Activated T-cell treated with anti-CD3 and anti-CD28 coated beads, Interleukin-2, amount 50 U/mL, for 72 hours (primary cell): ENCODE results near the gene IDS. TPM values are rescaled to one million over a fixed set of nuclear protein-coding genes. Genes with fewer than 3 reads are reported as not detected.

Experiments used
- ATAC-seq, 2 donors: fragments of 150-1000 bp; cut with Tn5 transposase; replicated peaks in 1 of 2; 2 replicates each; pipeline ENCODE4 v1.10.0; 2021; ENCODE audit warnings: moderate library complexity in 2 of 2, mild to moderate bottlenecking in 1 of 2
- DNase-seq, 2 donors: peaks; one replicate each; pipeline ENCODE4 v3.0.0; 2021 to 2022; ENCODE audit warnings: mixed read lengths in 1 of 2
- H3K27ac Mint-ChIP-seq: one replicate; pipeline ENCODE4 v1.8.0; 2022; ENCODE audit warnings: mild to moderate bottlenecking, moderate library complexity, mixed read lengths
- H3K27me3 Mint-ChIP-seq: one replicate; pipeline ENCODE4 v1.8.0; 2022; ENCODE audit warnings: low read depth, mixed read lengths
- H3K36me3 Mint-ChIP-seq, 2 donors: one replicate each; pipeline ENCODE4 v1.8.0; 2022; ENCODE audit warnings: mixed read lengths in 2 of 2, mild to moderate bottlenecking in 1 of 2; ENCODE audit not compliant: insufficient read depth in 2 of 2
- H3K4me1 Mint-ChIP-seq: one replicate; pipeline ENCODE4 v1.8.0; 2022; ENCODE audit warnings: low read depth, mixed read lengths
- H3K4me3 Mint-ChIP-seq, 2 donors: one replicate each; pipeline ENCODE4 v1.8.0; 2022; ENCODE audit warnings: mild to moderate bottlenecking in 2 of 2, mixed read lengths in 2 of 2, moderate library complexity in 2 of 2
- H3K9me3 Mint-ChIP-seq, 2 donors: one replicate each; pipeline ENCODE4 v1.8.0; 2022; ENCODE audit warnings: mixed read lengths in 2 of 2
- total RNA-seq, 2 donors: library from RNA; stranded (reverse); gene quantifications; one replicate each; pipeline ENCODE4 v1.2.3, GENCODE V29; 2022

The IDS gene
- total RNA-seq, 2 donors from 2014 or later: 64.6 to 84.7 TPM

- DNase-seq (no peak), ATAC-seq (no peak)
- Mint-ChIP-seq H3K36me3 (no peaks in the 10 kb centered on the region), H3K27me3 (peaks cover 72% of the 10 kb centered on the region), H3K9me3 (no peaks in the 10 kb centered on the region), H3K4me3 (no peak overlapping the region), H3K27ac (no peak overlapping the region), H3K4me1 (no peaks in the 10 kb centered on the region)
Measured at GRCh38 chrX:149458586-149458985, 46.5 kb downstream of the IDS start.

GRCh38 chrX:149456476-149457245 lies 48.4 kb downstream of the IDS start:
- Mint-ChIP-seq H3K27ac (no peak overlapping the region), H3K27me3 (peaks cover 59% of the 10 kb centered on the region), H3K9me3 (no peaks in the 10 kb centered on the region), H3K36me3 (no peaks in the 10 kb centered on the region), H3K4me3 (no peak overlapping the region), H3K4me1 (no peaks in the 10 kb centered on the region)
- ATAC-seq (no peak), DNase-seq (no peak)

- peak; percentile 42 to 47 for ATAC-seq
- no peaks in the 10 kb centered on the region for H3K9me3 Mint-ChIP-seq
Measured at GRCh38 chrX:149455934-149456333, 49.2 kb downstream of the IDS start.

GRCh38 chrX:149453906-149454822 lies 50.9 kb downstream of the IDS start:
- ATAC-seq (no peak), DNase-seq (no peak)
- H3K27me3 Mint-ChIP-seq: peaks cover 41% of the 10 kb centered on the region
- no peaks in the 10 kb centered on the region for H3K4me1 Mint-ChIP-seq
- H3K9me3 Mint-ChIP-seq: peaks cover 2% of the 10 kb centered on the region in 2 donors
- H3K4me3 Mint-ChIP-seq: no peak overlapping the region
- no peak overlapping the region for H3K27ac Mint-ChIP-seq
- H3K36me3 Mint-ChIP-seq: peaks cover 2% of the 10 kb centered on the region in 2 donors

More at GRCh38 chrX:149455934-149456333, 49.2 kb downstream of the IDS start:
- no peak for DNase-seq
- no peaks in the 10 kb centered on the region for H3K36me3 Mint-ChIP-seq
- H3K27me3 Mint-ChIP-seq: peaks cover 53% of the 10 kb centered on the region
- no peaks in the 10 kb centered on the region for H3K4me1 Mint-ChIP-seq
- H3K4me3 Mint-ChIP-seq: no peak overlapping the region
- H3K27ac Mint-ChIP-seq: no peak overlapping the region

GRCh38 chrX:149453030-149453429 lies 52.1 kb downstream of the IDS start:
- H3K4me3 Mint-ChIP-seq: no peak overlapping the region
- peaks cover 2% of the 10 kb centered on the region in 2 donors for H3K36me3 Mint-ChIP-seq
- ATAC-seq (no peak), DNase-seq (no peak)
- peaks cover 2% of the 10 kb centered on the region in 2 donors for H3K9me3 Mint-ChIP-seq
- H3K4me1 Mint-ChIP-seq: no peaks in the 10 kb centered on the region
- no peak overlapping the region for H3K27ac Mint-ChIP-seq
- H3K27me3 Mint-ChIP-seq: peaks cover 32% of the 10 kb centered on the region

GRCh38 chrX:149433451-149433850 lies 71.7 kb downstream of the IDS start:
- no peaks in the 10 kb centered on the region for H3K36me3 Mint-ChIP-seq
- H3K4me1 Mint-ChIP-seq: no peaks in the 10 kb centered on the region
- H3K27me3 Mint-ChIP-seq: peaks cover 24% of the 10 kb centered on the region
- ATAC-seq: no peak
- no peak overlapping the region for H3K4me3 Mint-ChIP-seq
- DNase-seq: no peak
- no peak overlapping the region for H3K27ac Mint-ChIP-seq
- no peaks in the 10 kb centered on the region for H3K9me3 Mint-ChIP-seq

GRCh38 chrX:149433051-149433450 lies 72.1 kb downstream of the IDS start:
- H3K36me3 Mint-ChIP-seq: no peaks in the 10 kb centered on the region
- H3K27me3 Mint-ChIP-seq: peaks cover 24% of the 10 kb centered on the region
- H3K4me1 Mint-ChIP-seq: no peaks in the 10 kb centered on the region
- no peak overlapping the region for H3K4me3 Mint-ChIP-seq
- ATAC-seq (no peak), DNase-seq (no peak)
- H3K9me3 Mint-ChIP-seq: no peaks in the 10 kb centered on the region
- no peak overlapping the region for H3K27ac Mint-ChIP-seq

Other genes with a start within 250 kb of the IDS start
- gene EOLA1, start 35.7 kb upstream of the IDS start, total RNA-seq: 10 to 100 TPM; 26.7 to 28.1 TPM
- gene HSFX3, start 44.6 kb upstream of the IDS start, total RNA-seq: not detected
- gene MAGEA9B, start 82.2 kb upstream of the IDS start, total RNA-seq: not detected
- under 1 TPM; 0.17 to 0.39 TPM for gene HSFX2, start 90.0 kb upstream of the IDS start, total RNA-seq
- gene TMEM185A, start 126.5 kb upstream of the IDS start, total RNA-seq: 10 to 100 TPM; 19.8 to 22.9 TPM
- gene MAGEA11, start 206.8 kb upstream of the IDS start, total RNA-seq: not detected